GM18505 (cell line): Measurements from ENCODE around the gene DSTYK.

Experiments used
- ATAC-seq: cut with Tn5 transposase; IDR thresholded peaks from one replicate; pipeline ENCODE4 v1.9.1; 2021; ENCODE audit not compliant: unreplicated experiment
- POLR2A ChIP-seq: IDR thresholded peaks from 4 replicates; pipeline ENCODE4 v1.6.1; 2011; ENCODE audit warnings: borderline replicate concordance; ENCODE audit not compliant: insufficient read depth, insufficient read length; ENCODE audit errors: extremely low read depth

Gene DSTYK

DNA sequence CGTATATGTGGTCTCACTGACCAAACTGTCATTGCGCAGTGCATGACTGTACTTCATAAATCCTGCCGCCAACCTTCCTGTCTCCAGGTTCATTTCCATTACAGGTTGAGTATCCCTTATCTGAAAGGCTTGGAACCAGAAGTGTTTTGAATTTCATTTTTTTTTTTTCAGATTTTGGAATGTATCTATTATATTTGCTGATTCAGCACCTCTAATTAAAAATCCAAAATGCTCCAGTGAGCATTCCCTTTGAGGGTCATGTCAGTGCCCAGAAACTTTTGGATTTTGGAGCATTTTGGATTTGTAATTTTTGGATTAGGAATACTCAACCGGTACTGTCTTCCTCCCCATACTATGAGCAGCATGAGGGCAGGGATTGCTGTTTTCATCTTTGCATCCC lies 59.0 kb downstream of the DSTYK start:
- no peak for TF ChIP-seq POLR2A
- no peak for ATAC-seq

DNA sequence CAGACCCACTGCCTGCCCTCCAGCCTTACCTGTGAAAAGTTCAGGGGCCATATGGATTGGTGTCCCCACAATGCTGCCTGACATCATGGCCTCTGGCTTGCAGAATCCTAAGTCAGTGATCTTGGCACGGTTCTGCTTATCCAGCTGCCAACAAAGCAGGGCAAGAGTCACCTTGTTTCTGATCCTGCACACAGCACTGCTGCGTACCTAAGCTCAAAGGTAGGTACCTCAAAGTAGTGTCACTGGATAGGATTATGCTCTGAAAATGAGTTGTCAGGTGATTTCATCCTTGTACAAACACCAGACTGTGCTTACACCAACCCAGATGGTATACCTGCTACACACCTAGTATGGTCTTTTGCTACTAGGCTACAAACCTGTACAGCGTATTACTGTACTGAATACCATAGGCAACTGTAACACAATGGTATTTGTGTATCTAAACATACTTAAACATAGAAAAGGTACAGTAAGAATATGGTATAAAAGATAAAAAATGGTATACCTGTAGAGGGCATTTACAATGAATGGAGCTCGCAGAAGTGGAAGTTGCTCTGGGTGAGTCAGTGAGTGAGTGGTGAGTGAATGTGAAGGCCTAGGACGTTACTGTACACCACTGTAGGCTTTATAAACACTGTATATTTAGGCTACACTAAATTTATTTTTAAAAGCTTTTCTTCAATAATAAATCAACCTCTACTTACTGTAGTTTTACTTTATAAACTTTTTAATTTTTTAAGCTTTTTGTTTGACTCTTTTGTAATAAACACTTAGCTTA lies 60.7 kb downstream of the DSTYK start:
- no peak for TF ChIP-seq POLR2A
- no peak for ATAC-seq

- TF ChIP-seq POLR2A, result no peak
- no peak for ATAC-seq
Observed at GRCh38 chr1:205147191-205147835, 64.2 kb downstream of the DSTYK start.

GRCh38 chr1:205144751-205145150 lies 66.8 kb downstream of the DSTYK start:
- no peak for ATAC-seq
- no peak for TF ChIP-seq POLR2A

GRCh38 chr1:205144046-205144720 lies 67.3 kb downstream of the DSTYK start:
- ATAC-seq, result no peak
- no peak for TF ChIP-seq POLR2A

DNA sequence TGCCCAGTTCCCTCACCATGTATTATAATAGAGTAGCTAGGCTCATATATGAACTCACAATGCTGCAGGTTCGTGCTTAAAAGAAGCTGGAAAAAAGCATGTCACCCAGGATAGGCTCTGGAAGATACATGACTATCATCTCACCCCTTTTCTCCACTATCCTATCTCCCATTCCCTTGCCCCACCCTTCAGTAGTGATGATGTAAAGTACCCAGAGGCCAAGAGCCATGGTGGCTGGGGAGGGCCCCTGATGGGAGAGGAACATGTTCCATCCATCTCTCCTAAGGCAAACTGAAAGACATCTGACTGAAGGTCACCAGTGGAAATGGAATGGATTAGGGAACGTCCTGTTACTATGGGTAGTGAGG lies 69.4 kb downstream of the DSTYK start:
- ATAC-seq, result no peak

DNA sequence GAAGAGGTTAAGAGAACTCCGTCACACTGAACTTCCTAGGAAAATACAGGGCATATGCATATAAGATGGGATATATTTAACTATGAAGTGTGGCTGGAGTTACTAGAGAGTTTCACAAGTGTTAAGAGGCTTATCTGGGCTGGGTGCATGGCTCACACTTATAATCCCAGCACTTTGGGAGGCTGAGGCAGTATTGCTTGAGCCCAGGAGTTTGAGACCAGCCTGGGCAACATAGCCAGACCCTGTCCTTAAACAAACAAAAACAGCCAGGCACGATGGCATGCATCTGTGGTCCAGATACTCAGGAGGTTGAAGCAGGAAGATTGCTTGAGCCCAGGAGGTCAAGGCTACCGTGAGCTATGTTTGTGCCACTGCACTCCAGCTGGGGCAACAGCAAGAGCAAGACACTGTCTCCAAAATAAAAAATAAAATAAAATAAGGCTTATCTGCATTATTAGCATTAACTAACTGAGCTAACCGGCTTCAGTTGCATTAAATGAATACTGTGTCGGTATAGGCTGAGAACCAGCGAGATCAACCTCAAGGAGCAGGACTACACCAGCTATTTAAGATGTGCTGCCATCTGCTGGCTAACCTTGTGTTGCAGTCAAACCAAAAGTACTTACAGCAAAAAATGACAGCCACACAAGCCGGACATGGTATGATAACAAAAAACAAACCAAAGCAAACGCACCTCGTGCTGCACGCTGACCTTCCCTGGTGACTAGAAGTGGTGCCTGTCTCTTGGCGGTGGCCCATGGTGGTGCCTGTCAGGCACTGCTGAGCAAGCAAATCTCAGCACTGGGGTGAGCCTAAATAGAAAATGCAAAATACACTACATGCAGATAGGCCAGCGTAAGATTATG lies 70.0 kb downstream of the DSTYK start:
- no peak for TF ChIP-seq POLR2A
- ATAC-seq, result no peak

More for the DNA sequence above, 69.4 kb downstream of the DSTYK start:
- TF ChIP-seq POLR2A, result no peak

GRCh38 chr1:205140113-205140512 lies 71.4 kb downstream of the DSTYK start:
- no peak for TF ChIP-seq POLR2A
- no peak for ATAC-seq

DNA sequence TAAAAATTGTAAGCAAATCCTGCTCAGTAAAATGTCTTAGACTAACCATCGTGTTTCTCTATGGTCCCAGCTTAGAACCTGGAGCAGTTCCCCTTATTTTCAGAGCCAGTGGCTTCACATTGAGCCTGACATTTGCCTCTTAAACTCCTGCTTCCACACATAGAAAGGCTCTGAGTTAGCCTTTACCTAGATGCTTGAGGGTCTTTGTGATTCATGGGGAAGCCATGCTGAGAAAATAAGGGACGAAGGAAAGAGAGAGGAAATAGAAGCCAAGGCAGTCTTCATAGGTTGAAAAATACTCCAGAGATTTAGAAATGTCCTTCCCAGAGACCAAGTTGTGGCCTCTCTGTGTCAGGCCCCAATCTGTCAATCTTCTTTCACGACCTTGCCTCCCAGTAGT lies 73.6 kb downstream of the DSTYK start:
- ATAC-seq, result no peak
- no peak for TF ChIP-seq POLR2A

GRCh38 chr1:205133287-205133686 lies 78.2 kb downstream of the DSTYK start:
- no peak for ATAC-seq
- no peak for TF ChIP-seq POLR2A

- no peak for ATAC-seq
- no peak for TF ChIP-seq POLR2A
Observed at GRCh38 chr1:205129447-205130029, 82.0 kb downstream of the DSTYK start.

GRCh38 chr1:205128050-205128449 lies 83.5 kb downstream of the DSTYK start:
- TF ChIP-seq POLR2A, result no peak
- ATAC-seq, result no peak

DNA sequence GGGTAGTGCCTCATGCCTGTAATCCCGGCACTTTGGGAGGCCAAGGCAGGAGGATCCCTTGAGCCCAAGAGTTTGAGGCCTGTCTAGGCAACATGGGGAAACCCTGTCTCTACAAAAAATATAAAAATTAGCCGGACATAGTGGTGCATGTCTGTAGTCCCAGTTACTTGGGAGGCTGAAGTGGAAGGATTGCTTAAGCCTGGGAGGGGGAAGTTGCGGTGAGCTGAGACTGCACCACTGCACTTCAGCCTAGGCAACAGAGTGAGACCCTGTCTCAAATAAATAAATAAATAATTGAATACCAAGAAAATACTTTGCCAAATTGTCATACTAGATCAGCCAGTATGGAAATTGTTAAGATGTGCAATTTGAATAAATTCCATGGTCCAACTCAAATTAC lies 83.9 kb downstream of the DSTYK start:
- no peak for ATAC-seq
- TF ChIP-seq POLR2A, result no peak

DNA sequence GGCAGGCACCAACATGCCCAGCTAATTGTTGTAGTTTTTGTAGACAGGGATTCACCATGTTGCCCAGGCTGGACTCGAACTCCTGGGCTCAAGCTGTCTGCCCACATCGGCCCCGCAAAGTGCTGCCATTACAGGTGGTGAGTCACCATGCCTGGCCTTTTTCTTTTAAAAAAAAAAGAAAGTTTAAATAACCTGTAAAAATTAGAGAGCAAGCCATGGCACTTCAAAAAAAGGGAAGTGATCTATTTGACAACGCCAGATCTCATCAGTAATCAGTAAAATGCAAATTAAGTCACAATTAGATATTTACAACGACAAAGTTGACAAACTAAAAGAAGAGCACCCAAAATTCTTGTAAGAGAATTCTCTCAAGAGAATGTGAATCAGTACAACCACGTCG lies 86.8 kb downstream of the DSTYK start:
- TF ChIP-seq POLR2A, result no peak
- ATAC-seq, result no peak

- no peak for ATAC-seq
- no peak for TF ChIP-seq POLR2A
Observed at GRCh38 chr1:205122489-205122882, 89.0 kb downstream of the DSTYK start.
